OCI-LY1 (cell line): ENCODE data around the gene LAPTM5.

Source experiments
- H2AFZ ChIP-seq: fragments of 200-600 bp; sonication (generic), shearing (Covaris generic); 2 replicates; pipeline ENCODE4 v1.6.0; 2014; ENCODE audit warnings: antibody characterized with exemption, mild to moderate bottlenecking, low read length
- H3F3A ChIP-seq: fragments of 200-600 bp; sonication (generic), shearing (Covaris generic); 2 replicates; pipeline ENCODE4 v1.6.0; 2014; ENCODE audit warnings: mild to moderate bottlenecking, antibody characterized with exemption, low read length, moderate library complexity; ENCODE audit not compliant: insufficient read depth
- H3K27ac ChIP-seq: fragments of 200-600 bp; sonication (generic); 2 replicates; pipeline ENCODE4 v1.5.1; 2014; ENCODE audit warnings: low read length, mixed run types, mild to moderate bottlenecking, low read depth; ENCODE audit not compliant: poor library complexity, severe bottlenecking
- H3K27me3 ChIP-seq: fragments of 200-600 bp; sonication (generic); 2 replicates; pipeline ENCODE4 v1.6.0; 2014; ENCODE audit warnings: antibody characterized with exemption, mild to moderate bottlenecking, low read length, moderate library complexity; ENCODE audit not compliant: insufficient read depth
- H3K36me3 ChIP-seq: fragments of 200-600 bp; sonication (generic); 2 replicates; pipeline ENCODE4 v1.6.1; 2014; ENCODE audit warnings: mild to moderate bottlenecking, antibody characterized with exemption, low read length, moderate library complexity, mixed read lengths; ENCODE audit not compliant: insufficient read depth
- H3K4me1 ChIP-seq: fragments of 200-600 bp; sonication (generic); 2 replicates; pipeline ENCODE4 v1.5.1; 2014; ENCODE audit warnings: mild to moderate bottlenecking, low read length, moderate library complexity; ENCODE audit not compliant: insufficient read depth, severe bottlenecking
- H3K4me2 ChIP-seq: fragments of 200-600 bp; sonication (generic), shearing (Covaris generic); 2 replicates; pipeline ENCODE4 v1.6.1; 2014; ENCODE audit warnings: low read length
- H3K4me3 ChIP-seq: fragments of 200-600 bp; sonication (generic); 2 replicates; pipeline ENCODE4 v1.5.1; 2014; ENCODE audit warnings: low read length, low read depth, mild to moderate bottlenecking, mixed read lengths; ENCODE audit not compliant: poor library complexity, severe bottlenecking
- H3K79me2 ChIP-seq: fragments of 200-600 bp; shearing (Covaris generic); 2 replicates; pipeline ENCODE4 v1.6.1; 2016; ENCODE audit warnings: mixed run types, low read length, mixed read lengths; ENCODE audit not compliant: insufficient read depth
- H3K9ac ChIP-seq: fragments of 200-600 bp; sonication (generic), shearing (Covaris generic); 2 replicates; pipeline ENCODE4 v1.6.1; 2014; ENCODE audit warnings: mild to moderate bottlenecking, low read length, mixed read lengths
- H3K9me2 ChIP-seq: fragments of 200-600 bp; sonication (generic), shearing (Covaris generic); 2 replicates; pipeline ENCODE4 v1.6.1; 2014; ENCODE audit warnings: low read depth, mild to moderate bottlenecking, low read length, mixed read lengths
- H3K9me3 ChIP-seq: fragments of 200-600 bp; shearing (Covaris generic); 2 replicates; pipeline ENCODE4 v1.6.1; 2014; ENCODE audit warnings: low read length, mixed read lengths
- H4K20me1 ChIP-seq: fragments of 200-600 bp; sonication (generic), shearing (Covaris generic); 2 replicates; pipeline ENCODE4 v1.6.0; 2016; ENCODE audit warnings: mild to moderate bottlenecking, low read length; ENCODE audit not compliant: insufficient read depth
- EZH2 ChIP-seq: fragments of 200-600 bp; sonication (generic), shearing (Covaris generic); IDR thresholded peaks from 2 replicates; pipeline ENCODE4 v1.8.0; 2017; ENCODE audit warnings: borderline replicate concordance, mixed run types, mild to moderate bottlenecking, antibody characterized with exemption, low read length, moderate library complexity, mixed read lengths
- TF ChIP-seq, protein P1 (sequence below): fragments of 200-600 bp; sonication (generic), shearing (Covaris generic); IDR thresholded peaks from 2 replicates; pipeline ENCODE4 v1.5.1; 2017; ENCODE audit warnings: mild to moderate bottlenecking, antibody characterized with exemption, low read length, moderate library complexity, mixed read lengths

LAPTM5 gene

DNA sequence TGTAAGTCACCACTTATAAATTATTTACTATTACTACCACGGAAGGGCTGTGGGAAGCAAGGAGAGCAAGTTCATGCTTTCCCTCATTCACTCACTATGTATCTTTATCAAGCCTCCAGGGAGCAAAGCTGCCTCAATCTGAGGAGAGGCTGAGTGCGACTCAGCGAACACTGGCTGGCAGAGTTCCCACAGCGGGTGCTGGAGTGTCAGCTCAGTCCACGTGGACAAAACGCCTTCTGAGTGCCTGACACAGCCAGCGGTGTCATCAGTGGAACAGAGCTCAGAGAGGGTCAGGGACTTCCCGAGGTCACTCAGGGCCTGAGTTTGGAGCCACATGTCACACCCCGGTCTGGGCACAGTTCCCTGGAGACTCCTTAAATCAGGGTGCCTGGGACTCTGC is 51.0 kb downstream of the LAPTM5 start:
- H3K4me3 ChIP-seq: no peak overlapping the region
- H3K36me3 ChIP-seq: no peaks in the 10 kb centered on the region
- H3K4me2 ChIP-seq: no peak overlapping the region
- H3K27me3 ChIP-seq: no peaks in the 10 kb centered on the region
- H4K20me1 ChIP-seq: no peaks in the 10 kb centered on the region
- no peak overlapping the region for H3K27ac ChIP-seq
- no peaks in the 10 kb centered on the region for H3F3A ChIP-seq
- H3K9ac ChIP-seq: no peak overlapping the region
- no peaks in the 10 kb centered on the region for H3K9me3 ChIP-seq
- no peaks in the 10 kb centered on the region for H3K4me1 ChIP-seq
- H2AFZ ChIP-seq: no peak overlapping the region
- no peaks in the 10 kb centered on the region for H3K9me2 ChIP-seq
- TF ChIP-seq, protein P1, sequence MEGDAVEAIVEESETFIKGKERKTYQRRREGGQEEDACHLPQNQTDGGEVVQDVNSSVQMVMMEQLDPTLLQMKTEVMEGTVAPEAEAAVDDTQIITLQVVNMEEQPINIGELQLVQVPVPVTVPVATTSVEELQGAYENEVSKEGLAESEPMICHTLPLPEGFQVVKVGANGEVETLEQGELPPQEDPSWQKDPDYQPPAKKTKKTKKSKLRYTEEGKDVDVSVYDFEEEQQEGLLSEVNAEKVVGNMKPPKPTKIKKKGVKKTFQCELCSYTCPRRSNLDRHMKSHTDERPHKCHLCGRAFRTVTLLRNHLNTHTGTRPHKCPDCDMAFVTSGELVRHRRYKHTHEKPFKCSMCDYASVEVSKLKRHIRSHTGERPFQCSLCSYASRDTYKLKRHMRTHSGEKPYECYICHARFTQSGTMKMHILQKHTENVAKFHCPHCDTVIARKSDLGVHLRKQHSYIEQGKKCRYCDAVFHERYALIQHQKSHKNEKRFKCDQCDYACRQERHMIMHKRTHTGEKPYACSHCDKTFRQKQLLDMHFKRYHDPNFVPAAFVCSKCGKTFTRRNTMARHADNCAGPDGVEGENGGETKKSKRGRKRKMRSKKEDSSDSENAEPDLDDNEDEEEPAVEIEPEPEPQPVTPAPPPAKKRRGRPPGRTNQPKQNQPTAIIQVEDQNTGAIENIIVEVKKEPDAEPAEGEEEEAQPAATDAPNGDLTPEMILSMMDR: no peak
- TF ChIP-seq EZH2: no peak
- H3K79me2 ChIP-seq: no peaks in the 10 kb centered on the region

GRCh38 chr1:30705698-30706097 is 51.9 kb downstream of the LAPTM5 start:
- H3K9ac ChIP-seq: no peak overlapping the region
- H3K27ac ChIP-seq: no peak overlapping the region
- TF ChIP-seq, protein P1: no peak
- TF ChIP-seq EZH2: no peak
- no peaks in the 10 kb centered on the region for H3K36me3 ChIP-seq
- H3K27me3 ChIP-seq: no peaks in the 10 kb centered on the region
- H3K4me2 ChIP-seq: no peak overlapping the region
- no peaks in the 10 kb centered on the region for H3K4me1 ChIP-seq
- H3K79me2 ChIP-seq: no peaks in the 10 kb centered on the region
- no peaks in the 10 kb centered on the region for H3F3A ChIP-seq
- H3K4me3 ChIP-seq: no peak overlapping the region
- H4K20me1 ChIP-seq: no peaks in the 10 kb centered on the region
- H3K9me3 ChIP-seq: no peaks in the 10 kb centered on the region
- no peak overlapping the region for H2AFZ ChIP-seq
- H3K9me2 ChIP-seq: no peaks in the 10 kb centered on the region

- Histone ChIP-seq H3K79me2 (no peaks in the 10 kb centered on the region), H3F3A (no peaks in the 10 kb centered on the region), H4K20me1 (no peaks in the 10 kb centered on the region), H2AFZ (no peak overlapping the region), H3K4me1 (no peaks in the 10 kb centered on the region), H3K9ac (no peak overlapping the region), H3K27me3 (no peaks in the 10 kb centered on the region), H3K4me2 (no peak overlapping the region), H3K27ac (no peak overlapping the region), H3K9me3 (no peaks in the 10 kb centered on the region), H3K9me2 (no peaks in the 10 kb centered on the region), H3K4me3 (no peak overlapping the region), H3K36me3 (no peaks in the 10 kb centered on the region)
- TF ChIP-seq, protein P1: no peak
- TF ChIP-seq EZH2: no peak
Observed at GRCh38 chr1:30704765-30705509, 52.6 kb downstream of the LAPTM5 start.
